GM12892 (cell line): ENCODE data around the gene MUL1.
"Not testable (repeated sequence)": the region's sequence is repeated elsewhere in the genome, so short reads cannot be mapped to it uniquely, and the experiment has no call there.

Source experiments
- POLR2A ChIP-seq: IDR thresholded peaks from 2 replicates; pipeline ENCODE4 v1.6.1; 2011; ENCODE audit warnings: low read depth, low read length, control low read depth
- POLR2AphosphoS5 ChIP-seq: IDR thresholded peaks from 2 replicates; pipeline ENCODE4 v1.6.1; 2011; ENCODE audit warnings: low read depth, low read length, control low read depth
- TAF1 ChIP-seq: IDR thresholded peaks from 2 replicates; pipeline ENCODE4 v1.6.1; 2011; ENCODE audit warnings: low read depth, mild to moderate bottlenecking, control low read depth, low read length, borderline replicate concordance

DNA sequence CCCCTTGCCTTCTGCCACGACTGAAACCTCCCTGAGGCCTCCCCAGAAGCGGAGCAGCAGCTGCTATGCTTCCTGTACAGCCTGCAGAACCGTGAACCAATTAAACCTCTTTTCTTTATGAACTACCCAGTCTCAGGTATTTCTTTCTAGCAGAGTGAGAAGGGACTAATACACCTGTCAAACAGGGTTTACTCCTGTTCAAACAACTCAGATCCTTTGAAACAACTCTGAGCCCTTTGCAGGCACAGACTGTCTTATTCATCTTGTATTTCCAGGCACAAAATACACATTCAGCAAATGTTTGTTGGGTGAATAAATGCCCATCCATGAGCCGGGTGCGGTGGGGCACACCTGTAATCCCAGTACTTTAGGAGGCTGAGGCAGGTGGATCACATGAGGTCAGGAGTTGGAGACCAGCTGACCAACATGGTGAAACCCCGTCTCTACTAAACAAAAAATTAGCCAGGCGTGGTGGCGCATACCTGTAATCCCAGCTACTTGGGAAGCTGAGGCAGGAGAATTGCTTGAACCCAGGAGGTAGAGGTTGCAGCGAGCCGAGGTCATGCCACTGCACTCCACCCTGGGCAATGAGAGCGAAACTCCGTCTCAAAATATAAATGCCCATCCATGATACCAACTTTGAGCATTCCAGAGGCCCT is 11.1 kb downstream of the MUL1 start:
- not testable (repeated sequence) for TF ChIP-seq TAF1, POLR2A, POLR2AphosphoS5
